Right renal cortex interstitium (tissue), 3 donors: ENCODE measurements around the gene ZCCHC24. TPM values are rescaled to one million over a fixed set of nuclear protein-coding genes. Genes with fewer than 3 reads are reported as not detected.

ENCODE experiments used
- DNase-seq, 3 donors: peaks; one replicate each; pipeline ENCODE4 v3.0.0-alpha.2; 2013; ENCODE audit warnings: low read depth in 3 of 3, low spot score in 2 of 3
- polyA plus RNA-seq, 3 donors: library from polyadenylated mRNA; unstranded; fragments of 120-200 nt; gene quantifications; one replicate each; pipeline ENCODE4 v1.2.1, GENCODE V29; 2013; ENCODE audit not compliant: insufficient read length in 3 of 3

ZCCHC24 gene
- polyA plus RNA-seq, 3 donors = 20.8 to 23.0 (median 22.5) TPM

DNA sequence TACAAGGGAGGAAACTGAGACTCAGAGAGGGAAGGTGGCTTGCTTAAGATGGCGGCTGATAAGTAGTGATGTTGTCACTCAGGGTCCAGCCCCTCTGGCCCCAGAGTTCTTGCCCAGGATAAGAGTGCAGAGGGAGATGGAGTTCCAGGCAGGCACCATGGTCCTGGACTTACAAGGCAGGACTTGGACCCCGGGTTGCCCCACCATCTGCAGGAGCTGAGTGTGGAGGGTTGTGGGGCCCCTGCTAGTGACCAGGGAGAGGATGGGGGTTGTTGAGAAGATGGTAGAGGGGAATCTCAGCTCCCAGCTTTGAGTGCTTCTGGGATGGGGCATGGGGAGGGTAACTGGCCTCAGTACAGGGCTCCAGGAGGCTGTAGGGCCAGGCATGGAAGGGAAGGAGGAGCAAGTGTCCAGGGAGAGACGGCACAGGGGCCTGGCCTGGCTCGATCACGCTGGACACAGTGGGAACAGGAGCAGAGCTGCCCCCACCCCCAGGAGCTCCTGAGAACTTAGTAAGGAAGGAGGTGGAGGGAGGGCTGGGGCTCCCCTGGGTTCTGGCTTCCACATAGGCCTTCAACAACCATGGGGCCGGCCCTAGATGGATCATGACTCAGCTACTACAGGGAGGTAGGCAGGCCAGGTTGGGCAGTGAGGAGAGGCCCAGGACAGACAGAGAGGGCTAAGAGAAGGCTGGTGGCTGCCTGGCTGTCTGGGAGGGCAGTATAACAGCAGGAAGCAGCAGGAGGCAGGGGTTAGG, 69.9 kb downstream of the ZCCHC24 start:
- DNase-seq = no peak

DNA sequence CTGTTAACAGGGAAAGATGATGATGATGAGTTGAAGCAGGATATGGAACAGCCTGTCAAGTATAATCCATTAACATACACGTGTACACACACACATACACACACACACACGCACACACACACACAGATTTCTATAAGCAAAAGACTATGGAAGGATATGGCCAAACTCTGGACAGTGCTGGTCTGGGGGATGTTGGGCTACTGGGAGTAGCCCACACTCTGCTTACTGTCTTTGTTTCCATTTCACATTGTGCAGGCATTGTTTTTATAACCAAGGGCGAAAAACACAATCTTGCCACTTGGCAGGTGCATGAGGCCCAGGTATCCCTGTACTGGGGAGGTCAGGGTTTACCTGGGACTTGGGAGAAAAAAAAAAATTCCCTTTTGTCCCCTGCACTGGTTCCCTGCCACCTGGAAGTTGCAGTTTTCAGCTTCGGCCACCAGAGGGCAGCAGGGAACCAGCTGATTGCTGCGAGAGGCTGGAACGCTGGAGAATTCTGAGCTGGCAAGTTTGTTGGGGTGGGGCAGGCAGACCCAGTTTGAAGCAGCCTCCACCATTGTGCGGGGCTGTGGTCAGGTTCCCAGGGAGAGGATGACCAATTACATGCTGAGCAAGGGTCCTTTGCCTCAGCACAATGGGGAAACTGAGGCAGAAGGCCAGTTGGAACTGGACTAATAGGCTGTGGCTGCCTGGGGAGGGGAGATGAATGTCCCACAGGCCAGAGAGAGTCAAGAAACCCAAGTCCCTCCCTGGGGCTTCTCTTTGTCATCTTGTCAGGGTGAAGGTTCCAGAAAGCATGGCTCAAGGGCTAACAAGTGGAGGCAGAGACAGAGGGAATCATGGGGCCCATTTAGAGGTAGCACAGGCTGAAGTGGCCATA, 70.9 kb downstream of the ZCCHC24 start:
- peak in 2 of 3 donors; percentile 45 to 47 for DNase-seq

DNA sequence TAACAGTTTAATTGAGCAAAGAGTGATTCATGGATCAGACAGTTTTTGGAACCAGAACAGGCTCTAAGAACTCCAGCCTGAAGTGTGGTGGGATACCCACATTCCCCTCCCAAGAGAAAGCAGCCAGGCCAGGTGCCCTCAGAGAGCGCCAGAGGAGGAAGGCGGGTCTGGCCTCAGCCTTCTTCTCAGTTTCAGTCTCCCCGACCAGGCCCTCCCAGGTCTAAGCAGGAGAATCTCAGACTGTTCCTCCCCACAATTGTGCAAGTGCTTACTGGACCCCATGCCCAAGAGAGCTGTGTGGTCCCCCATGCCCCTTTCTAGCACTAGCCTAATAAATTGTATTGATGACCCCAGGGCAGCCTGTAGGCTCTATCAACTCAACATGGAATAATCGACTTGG, 72.6 kb downstream of the ZCCHC24 start:
- DNase-seq = no peak

DNA sequence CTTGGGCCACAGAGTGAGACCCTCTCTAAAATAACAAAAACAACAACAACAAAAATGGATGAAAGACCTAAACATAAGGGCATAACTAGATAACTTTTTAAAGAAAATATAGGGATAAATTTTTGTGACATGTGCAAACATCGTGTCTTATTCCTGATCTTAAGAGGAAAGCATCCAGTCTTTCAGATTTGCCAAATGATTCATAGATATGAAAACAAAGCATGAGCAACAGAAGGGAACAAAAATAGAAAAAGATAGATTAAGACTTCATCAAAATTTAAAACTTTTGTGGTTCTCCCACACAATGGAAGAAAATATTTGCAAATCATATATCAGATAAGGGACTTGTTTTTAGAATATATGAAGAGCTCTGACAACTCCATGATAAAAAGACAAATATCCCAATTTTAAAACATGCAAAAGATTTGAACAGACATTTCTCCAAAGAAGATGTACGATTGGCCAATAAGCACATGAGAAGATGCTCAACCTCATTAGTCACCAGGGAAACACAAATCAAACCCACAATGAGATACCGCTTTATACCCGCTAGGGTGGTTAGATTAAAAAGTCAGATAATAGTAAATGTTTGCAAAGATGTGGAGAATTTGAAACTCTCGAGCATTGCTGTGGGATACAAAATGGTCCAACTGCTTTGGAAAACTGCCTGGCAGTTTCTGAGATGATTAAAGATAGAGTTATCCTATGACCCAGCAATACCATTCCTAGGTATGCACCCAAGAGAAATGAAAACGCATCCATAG, 77.8 kb downstream of the ZCCHC24 start:
- DNase-seq = no peak

DNA sequence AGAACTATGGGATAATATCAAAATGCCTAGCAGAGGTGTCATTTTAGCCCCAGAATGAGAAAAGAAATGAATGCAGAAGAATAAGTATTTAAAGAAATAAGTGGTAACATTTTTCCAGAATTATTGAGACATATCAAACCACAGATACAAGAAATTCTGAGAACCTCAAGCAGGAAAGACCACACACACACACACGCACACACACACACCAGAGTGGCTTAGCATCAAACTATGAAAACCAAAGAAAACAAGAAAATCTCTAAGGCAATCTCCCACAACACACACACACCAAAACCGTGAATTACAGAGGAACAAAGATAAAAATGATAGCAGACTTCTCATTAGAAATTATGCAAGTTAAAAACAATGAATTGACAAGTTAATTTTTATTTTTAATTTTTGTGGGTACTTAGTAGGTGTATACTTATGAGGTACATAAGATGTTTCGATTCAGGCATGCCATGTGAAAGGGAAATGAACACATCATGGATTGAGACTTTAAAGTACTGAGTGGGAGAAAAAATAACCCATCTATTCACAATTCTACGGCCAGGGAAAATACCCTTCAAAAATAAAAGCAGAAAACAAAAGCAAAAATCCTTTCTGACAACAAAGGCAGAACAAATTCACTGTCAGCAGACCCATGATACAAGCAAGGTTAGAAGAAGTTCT, 83.6 kb downstream of the ZCCHC24 start:
- no peak for DNase-seq

DNA sequence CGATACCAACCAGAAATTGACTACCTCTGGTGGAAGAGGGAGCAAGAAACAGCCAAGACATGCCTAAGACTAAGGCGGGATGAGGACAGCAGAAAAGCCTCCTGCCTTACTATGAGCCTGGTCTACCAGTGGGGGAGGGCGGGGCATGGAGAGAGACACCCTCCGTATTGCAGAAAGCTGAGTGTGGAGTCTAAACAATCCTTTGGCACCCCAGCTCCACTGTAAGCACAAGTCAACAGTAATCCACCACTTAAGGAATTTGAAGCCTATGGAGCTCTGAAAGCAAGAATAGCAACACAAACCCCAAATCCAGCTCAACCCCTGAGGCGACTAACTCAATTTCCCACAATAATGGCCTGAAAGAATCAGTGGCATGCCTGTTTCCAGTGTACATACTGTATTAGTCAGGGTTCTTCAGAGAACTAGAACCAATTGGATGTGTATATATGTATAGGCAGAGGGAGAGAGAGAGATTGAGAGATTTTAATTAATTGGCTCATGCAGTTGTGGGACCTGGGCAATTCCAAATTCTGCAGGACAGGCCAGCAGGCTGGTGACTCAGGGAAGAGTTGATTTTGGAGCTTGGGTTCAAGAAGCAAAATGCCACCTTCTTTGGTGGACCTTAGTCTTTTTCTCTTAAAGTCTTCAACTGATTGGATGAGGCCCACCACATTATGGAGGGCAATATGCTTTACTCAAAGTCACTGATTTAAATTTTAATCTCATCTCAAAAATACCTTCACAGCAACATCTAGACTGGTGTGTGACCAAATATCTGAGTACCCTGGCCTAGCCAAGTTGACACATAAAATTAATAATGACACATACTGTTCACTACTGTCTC, 84.7 kb downstream of the ZCCHC24 start:
- DNase-seq = no peak

DNA sequence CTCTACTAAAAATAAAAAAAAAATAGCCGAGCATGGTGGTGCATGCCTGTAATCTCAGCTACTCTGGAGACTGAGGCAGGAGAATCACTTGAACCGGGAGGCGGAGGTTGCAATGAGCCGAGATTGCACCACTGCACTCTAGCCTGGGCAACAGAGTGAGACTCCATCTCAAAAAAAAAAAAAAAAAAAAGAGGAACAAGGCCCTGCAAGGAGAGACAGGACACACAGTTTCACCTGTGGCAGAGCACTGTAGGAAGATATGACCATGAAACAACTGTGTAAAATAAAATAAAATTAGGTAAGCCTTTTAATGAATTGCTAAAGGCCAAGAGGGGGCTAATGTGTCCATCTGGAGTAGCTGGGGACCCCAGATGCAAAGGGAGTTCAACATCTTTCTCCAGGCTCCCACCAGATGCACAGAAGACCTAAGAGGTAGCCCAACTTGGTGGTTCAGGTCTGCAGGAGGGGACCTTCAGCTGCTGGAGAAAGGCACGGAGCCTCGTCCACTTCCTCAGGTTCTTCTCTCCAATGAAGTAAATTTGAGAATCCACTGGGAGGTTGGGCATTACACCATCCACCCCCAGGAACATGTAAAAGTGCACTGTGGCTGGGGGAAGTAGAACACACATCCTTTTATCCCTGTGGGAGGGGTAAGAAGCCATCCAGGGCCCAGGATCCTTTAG, 85.5 kb downstream of the ZCCHC24 start:
- no peak for DNase-seq

DNA sequence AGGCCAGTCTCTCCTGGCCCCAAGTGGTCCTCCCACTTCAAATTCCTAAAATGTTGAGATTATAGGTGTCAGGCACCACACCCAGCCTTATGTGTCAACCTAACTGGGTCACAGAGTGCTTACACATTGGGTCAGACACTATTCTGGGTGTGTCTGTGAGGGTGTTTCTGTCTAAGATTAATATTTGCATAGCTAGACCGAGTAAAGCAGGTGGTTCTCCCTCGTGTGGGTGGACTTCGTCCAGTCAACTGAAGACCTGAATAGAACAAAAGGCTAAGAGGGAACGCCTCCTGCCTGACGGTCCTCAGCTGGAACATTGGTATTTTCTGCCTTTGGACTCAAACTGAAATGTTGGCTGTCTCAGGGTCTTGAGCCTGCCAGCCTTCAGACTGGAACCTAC, 86.6 kb downstream of the ZCCHC24 start:
- no peak for DNase-seq

DNA sequence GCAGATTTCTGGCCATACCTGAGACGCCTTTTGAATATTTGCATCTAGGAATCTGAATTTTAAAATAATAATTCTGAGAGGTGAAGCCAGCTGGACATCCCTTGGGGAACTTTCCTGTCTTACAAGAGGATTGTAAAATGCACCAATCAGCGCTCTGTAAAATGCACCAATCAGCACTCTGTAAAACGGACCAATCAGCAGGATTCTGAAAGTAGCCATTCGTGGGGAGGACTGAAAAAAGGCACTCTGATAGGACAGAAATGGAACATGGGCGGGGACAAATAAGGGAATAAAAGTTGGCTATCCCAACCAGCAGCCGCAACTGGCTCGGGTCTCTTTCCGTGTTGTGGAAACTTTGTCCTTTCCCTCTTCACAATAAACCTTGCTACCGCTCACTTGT, 88.2 kb downstream of the ZCCHC24 start:
- no peak for DNase-seq

DNA sequence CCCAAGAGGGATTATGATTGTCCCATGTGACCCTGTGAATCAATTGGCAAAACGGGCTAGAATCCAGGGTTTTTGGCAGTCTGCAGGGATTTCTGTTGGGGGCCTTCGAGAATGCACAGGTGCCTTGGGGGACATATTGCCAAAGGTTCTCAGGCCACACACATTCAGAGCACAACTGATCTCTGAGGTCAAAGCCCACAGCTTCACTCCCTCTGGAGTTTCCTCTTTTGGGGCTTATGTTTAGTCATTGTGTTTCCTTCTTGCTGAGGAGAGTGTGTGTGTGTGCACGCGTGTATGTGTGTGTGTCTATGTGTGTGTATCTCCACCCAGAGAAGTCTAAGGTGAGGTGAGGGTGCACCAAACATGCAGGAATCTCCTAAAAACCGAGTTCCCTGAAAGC, 89.3 kb downstream of the ZCCHC24 start:
- DNase-seq = no peak

DNA sequence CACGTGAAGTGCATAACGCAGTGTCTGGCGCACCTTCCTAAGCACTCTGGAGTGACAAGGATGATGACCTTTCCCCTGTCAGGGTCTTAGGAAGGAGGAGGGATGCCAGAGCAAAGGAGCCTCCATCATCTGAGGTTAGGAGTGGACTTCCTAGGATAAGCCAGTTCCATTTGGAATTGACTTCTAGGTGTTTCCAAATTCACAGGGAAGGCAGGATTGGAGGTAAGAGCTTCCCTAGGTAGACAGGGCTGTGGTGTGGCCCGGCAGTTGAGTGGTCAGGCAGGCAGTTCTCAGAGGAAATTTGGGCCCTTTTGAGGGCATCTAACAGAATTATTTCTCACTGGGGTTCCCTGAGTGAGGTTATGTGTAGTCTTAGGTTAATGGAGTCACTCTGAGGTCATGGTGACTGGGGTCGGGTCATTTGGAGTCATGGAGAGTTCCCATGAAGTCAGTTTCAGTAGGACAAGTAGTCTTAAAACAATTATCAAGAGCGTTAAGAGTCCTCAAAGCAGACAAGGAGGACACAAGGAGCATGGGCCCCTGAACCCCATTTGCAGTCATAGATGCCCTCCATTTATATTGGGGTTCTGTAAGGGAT, 89.9 kb downstream of the ZCCHC24 start:
- DNase-seq = no peak

DNA sequence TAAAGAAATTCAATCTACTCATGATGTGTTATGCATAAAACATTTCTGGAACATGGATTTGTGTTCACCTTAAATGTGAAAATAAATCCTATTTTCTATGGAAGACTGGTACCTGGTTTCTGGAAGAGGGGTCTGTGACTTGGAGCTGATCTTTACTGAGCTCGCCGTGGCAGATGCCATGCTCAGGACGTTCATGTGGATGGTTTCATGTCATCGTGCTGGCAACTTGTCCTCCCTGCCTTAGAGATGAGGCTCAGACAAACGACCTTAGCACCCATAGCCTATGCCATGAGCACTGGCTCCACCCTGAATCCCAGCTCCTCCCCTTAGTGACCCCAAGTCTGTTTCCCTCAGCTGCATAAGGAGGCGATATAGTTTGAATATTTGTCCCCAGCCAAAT, 90.8 kb downstream of the ZCCHC24 start:
- no peak for DNase-seq

DNA sequence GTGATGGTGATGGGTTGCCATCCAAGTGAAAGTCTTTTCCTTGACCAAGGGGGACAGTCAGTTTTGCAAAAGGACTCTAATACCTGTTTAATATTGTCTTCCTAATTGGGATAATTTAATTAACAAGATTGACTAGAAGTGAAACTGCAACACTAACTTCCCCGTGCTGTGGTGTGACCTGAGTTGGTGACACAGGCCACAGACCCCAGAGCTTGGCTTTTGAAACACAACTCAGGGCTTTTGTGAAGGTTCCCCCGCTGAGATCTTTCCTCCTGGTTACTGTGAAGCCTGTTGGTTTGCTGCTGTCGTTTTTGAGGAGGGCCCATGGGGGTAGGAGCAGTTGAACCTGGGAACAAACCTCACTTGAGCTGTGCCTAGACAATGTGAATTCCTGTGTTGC, 91.3 kb downstream of the ZCCHC24 start:
- DNase-seq = no peak

DNA sequence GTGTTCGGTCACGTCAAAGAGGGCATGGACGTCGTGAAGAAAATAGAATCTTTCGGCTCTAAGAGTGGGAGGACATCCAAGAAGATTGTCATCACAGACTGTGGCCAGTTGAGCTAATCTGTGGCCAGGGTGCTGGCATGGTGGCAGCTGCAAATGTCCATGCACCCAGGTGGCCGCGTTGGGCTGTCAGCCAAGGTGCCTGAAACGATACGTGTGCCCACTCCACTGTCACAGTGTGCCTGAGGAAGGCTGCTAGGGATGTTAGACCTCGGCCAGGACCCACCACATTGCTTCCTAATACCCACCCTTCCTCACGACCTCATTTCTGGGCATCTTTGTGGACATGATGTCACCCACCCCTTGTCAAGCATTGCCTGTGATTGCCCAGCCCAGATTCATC, 91.7 kb downstream of the ZCCHC24 start:
- DNase-seq = no peak

DNA sequence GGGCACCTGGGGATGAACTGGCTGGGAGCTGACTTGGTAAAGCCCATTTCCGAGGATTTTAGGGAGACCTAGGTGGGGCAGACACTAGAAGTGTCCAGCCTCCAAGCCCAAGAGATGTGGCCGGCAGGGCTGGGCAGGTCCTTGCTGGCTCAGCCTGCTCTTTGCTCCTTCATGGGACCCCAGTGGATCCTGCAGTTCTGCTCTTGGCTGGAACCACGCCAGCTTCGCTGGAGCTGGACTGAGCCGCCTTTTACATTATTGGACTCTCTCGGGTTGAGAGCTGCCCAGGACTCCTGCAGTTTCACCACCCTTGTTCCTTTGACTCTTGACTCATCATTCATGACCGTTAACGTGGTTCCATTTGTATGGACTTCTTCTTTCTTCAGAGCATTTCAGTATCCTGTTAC, 92.4 kb downstream of the ZCCHC24 start:
- no peak for DNase-seq

DNA sequence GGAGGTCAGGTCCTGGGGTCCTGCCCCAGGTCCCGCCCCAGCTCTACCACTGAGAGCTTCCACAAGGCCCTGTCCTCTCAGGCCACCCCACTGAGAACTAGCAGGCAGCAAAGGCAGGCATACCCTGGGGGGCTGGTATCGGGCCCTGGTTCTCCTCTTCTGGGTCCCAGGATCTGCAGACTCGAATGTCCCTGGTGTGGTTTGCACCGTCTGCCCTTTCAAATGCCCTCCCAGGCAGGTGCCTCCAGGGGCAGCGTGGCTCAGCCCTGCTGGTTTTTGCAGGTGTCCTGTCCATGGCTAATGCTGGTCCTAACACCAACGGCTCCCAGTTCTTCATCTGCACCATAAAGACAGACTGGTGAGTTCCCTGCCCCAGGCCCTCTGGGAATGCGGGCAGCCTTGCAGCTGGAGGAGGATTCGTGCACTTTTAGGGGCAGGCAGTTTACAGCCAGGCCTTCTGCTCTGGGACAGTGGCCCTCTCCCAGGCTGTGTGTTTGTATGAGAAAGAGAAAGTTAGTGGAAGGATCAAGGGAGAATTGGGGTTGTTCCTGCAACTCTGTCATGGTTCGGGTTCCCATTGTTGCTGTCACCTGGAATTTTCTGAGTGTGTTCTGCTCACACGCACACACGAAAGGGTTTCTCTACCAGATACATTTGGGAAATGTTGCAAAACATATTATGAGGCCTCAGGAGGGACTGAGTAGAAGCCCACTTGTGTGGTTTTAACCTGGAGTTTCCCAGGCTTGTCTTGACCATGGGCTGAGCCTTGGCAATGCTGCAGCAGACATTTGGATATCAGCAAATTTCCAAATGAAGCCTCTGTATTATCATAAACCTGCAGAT, 93.2 kb downstream of the ZCCHC24 start:
- no peak for DNase-seq

DNA sequence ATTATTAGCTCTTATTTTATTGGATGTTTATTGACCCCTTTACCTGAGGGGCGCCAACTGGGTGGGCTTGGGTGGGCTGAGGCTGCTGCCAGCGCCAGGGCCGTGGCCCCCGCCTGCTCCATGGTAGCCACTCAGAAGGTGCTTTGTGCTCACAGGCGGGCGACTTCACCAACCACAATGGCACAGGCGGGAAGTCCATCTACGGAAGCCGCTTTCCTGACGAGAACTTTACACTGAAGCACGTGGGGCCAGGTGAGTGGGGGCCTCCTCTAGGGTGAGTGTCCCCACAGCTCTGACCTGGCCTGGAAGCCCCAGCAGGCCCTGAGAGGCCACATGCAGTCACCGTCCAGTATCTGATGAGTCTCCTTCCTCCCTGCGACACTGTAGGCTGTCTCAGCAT, 94.1 kb downstream of the ZCCHC24 start:
- DNase-seq = no peak
